GM12892 (cell line): ENCODE data around the gene NT5DC4.

Source experiments
- POLR2A ChIP-seq: IDR thresholded peaks from 2 replicates; pipeline ENCODE4 v1.6.1; 2011; ENCODE audit warnings: low read depth, low read length, control low read depth
- TAF1 ChIP-seq: IDR thresholded peaks from 2 replicates; pipeline ENCODE4 v1.6.1; 2011; ENCODE audit warnings: low read depth, mild to moderate bottlenecking, control low read depth, low read length, borderline replicate concordance

DNA sequence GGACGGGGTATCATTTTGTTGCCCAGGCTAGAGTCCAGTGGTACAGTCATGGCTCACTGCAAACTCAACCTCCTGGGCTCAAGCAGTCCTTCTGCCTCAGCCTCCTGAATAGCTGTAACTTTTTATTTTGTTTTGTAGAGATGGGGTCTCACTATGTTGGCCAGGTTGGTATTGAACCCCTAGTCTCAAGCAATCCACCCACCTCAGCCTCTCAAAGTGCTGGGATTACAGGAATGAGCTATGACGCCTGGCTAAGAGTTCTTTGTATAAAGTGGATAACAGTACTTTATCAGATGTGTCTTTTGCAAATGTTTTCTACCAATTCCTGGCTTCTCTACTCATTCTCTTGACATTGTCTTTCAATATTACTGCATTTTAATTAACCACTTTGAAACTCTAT, 17.1 kb upstream of the NT5DC4 start:
- no peak for TF ChIP-seq TAF1
- TF ChIP-seq POLR2A = no peak
